ENCODE results near the gene NIN. TPM values are rescaled to one million over a fixed set of nuclear protein-coding genes. Genes with fewer than 3 reads are reported as not detected.
A peak's percentile ranks its signal among the peaks of the same experiment; 100 is the strongest.

NIN gene
- total RNA-seq, 1 donor from 2014 or later, result 45.4 TPM

- H3K9ac ChIP-seq (ENCODE audit: low read length), result no peak overlapping the region
- H3K27me3 ChIP-seq (ENCODE audit: insufficient read depth, low read length), result no peaks in the 10 kb centered on the region
- DNase-seq (ENCODE audit: low read depth) (peak; percentile 22), FAIRE-seq (no peak)
- H2AFZ ChIP-seq (ENCODE audit: low read depth, low read length), result no peak overlapping the region
- H3K27ac Mint-ChIP-seq (ENCODE audit: unreplicated experiment), result no peak overlapping the region
- H3K4me1 ChIP-seq (ENCODE audit: insufficient read depth, low read length), result peaks cover 40% of the 10 kb centered on the region
- H3K9me3 Mint-ChIP-seq (ENCODE audit: unreplicated experiment), result no peaks in the 10 kb centered on the region
- peaks cover 33% of the 10 kb centered on the region for H3K4me1 Mint-ChIP-seq (ENCODE audit: low read depth, unreplicated experiment)
- H3K27ac ChIP-seq (ENCODE audit: low read depth, low read length), result no peak overlapping the region
- H3K4me2 ChIP-seq (ENCODE audit: low read length), result peak overlapping the region; percentile 11
- H3K9me3 ChIP-seq (ENCODE audit: insufficient read depth, low read depth, low read length), result no peaks in the 10 kb centered on the region
- H3K4me3 Mint-ChIP-seq (ENCODE audit: unreplicated experiment), result no peak overlapping the region
- H3K27me3 Mint-ChIP-seq (ENCODE audit: low read depth, unreplicated experiment), result no peaks in the 10 kb centered on the region
- no peak overlapping the region for H3K4me3 ChIP-seq (ENCODE audit: insufficient read depth, low read depth, low read length)
- H3K79me2 ChIP-seq (ENCODE audit: insufficient read depth, low read length), result peaks cover 11% of the 10 kb centered on the region
- peaks cover 5% of the 10 kb centered on the region for H4K20me1 ChIP-seq (ENCODE audit: insufficient read depth, low read length)
- H3K36me3 Mint-ChIP-seq (ENCODE audit: low read depth, unreplicated experiment), result peaks cover 4% of the 10 kb centered on the region
- TF ChIP-seq, protein P1, sequence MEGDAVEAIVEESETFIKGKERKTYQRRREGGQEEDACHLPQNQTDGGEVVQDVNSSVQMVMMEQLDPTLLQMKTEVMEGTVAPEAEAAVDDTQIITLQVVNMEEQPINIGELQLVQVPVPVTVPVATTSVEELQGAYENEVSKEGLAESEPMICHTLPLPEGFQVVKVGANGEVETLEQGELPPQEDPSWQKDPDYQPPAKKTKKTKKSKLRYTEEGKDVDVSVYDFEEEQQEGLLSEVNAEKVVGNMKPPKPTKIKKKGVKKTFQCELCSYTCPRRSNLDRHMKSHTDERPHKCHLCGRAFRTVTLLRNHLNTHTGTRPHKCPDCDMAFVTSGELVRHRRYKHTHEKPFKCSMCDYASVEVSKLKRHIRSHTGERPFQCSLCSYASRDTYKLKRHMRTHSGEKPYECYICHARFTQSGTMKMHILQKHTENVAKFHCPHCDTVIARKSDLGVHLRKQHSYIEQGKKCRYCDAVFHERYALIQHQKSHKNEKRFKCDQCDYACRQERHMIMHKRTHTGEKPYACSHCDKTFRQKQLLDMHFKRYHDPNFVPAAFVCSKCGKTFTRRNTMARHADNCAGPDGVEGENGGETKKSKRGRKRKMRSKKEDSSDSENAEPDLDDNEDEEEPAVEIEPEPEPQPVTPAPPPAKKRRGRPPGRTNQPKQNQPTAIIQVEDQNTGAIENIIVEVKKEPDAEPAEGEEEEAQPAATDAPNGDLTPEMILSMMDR (IDR thresholded peaks at IDR 0.05; ENCODE audit: insufficient read depth, low read depth, low read length), result no peak
- no peak for TF ChIP-seq EZH2 (IDR thresholded peaks at IDR 0.05; ENCODE audit: insufficient read depth, low read length)
- no peaks in the 10 kb centered on the region for H3K36me3 ChIP-seq (ENCODE audit: insufficient read depth, low read length)
Measured at GRCh38 chr14:50800032-50800431, 30.9 kb downstream of the NIN start.

DNA sequence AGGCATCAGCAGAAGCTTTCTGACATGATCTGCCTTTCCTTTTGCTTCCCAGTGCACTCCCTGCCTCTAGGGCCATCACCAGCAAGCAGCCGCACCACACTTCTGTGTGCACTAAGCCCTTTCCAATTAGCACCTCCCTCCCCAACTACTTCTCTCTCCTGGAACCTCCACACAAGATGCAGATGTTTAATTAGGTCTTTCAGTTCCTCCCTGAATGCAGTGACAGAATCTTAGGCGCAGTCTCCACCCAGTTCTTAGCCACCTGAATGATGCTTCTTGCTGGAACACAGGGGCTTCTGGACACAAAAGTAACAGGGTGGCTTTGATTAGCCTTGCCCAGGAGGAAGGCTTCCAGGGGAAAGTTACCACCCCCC is 32.9 kb downstream of the NIN start:
- TF ChIP-seq, protein P1 (IDR thresholded peaks at IDR 0.05; ENCODE audit: insufficient read depth, low read depth, low read length), result no peak
- TF ChIP-seq EZH2 (IDR thresholded peaks at IDR 0.05; ENCODE audit: insufficient read depth, low read length), result no peak
- Histone ChIP-seq H3K79me2 (ENCODE audit: insufficient read depth, low read length) (peaks cover 11% of the 10 kb centered on the region), H3K9ac (ENCODE audit: low read length) (no peak overlapping the region), H4K20me1 (ENCODE audit: insufficient read depth, low read length) (peaks cover 11% of the 10 kb centered on the region), H3K36me3 (ENCODE audit: insufficient read depth, low read length) (no peaks in the 10 kb centered on the region), H3K4me2 (ENCODE audit: low read length) (no peak overlapping the region), H3K27ac (ENCODE audit: low read depth, low read length) (no peak overlapping the region), H3K9me3 (ENCODE audit: insufficient read depth, low read depth, low read length) (no peaks in the 10 kb centered on the region), H3K4me3 (ENCODE audit: insufficient read depth, low read depth, low read length) (no peak overlapping the region), H2AFZ (ENCODE audit: low read depth, low read length) (no peak overlapping the region), H3K4me1 (ENCODE audit: insufficient read depth, low read length) (peaks cover 28% of the 10 kb centered on the region), H3K27me3 (ENCODE audit: insufficient read depth, low read length) (no peaks in the 10 kb centered on the region)
- Mint-ChIP-seq H3K4me3 (ENCODE audit: unreplicated experiment) (no peak overlapping the region), H3K9me3 (ENCODE audit: unreplicated experiment) (no peaks in the 10 kb centered on the region), H3K27me3 (ENCODE audit: low read depth, unreplicated experiment) (no peaks in the 10 kb centered on the region), H3K36me3 (ENCODE audit: low read depth, unreplicated experiment) (peaks cover 4% of the 10 kb centered on the region), H3K4me1 (ENCODE audit: low read depth, unreplicated experiment) (peaks cover 22% of the 10 kb centered on the region), H3K27ac (ENCODE audit: unreplicated experiment) (no peak overlapping the region)
- DNase-seq (ENCODE audit: low read depth), result no peak
- no peak for FAIRE-seq

GRCh38 chr14:50797250-50798047 is 33.5 kb downstream of the NIN start:
- Histone ChIP-seq H3K4me2 (ENCODE audit: low read length) (no peak overlapping the region), H3K9me3 (ENCODE audit: insufficient read depth, low read depth, low read length) (no peaks in the 10 kb centered on the region), H3K4me1 (ENCODE audit: insufficient read depth, low read length) (peaks cover 28% of the 10 kb centered on the region), H3K4me3 (ENCODE audit: insufficient read depth, low read depth, low read length) (no peak overlapping the region), H2AFZ (ENCODE audit: low read depth, low read length) (no peak overlapping the region), H3K27me3 (ENCODE audit: insufficient read depth, low read length) (no peaks in the 10 kb centered on the region), H4K20me1 (ENCODE audit: insufficient read depth, low read length) (peaks cover 11% of the 10 kb centered on the region), H3K36me3 (ENCODE audit: insufficient read depth, low read length) (no peaks in the 10 kb centered on the region), H3K79me2 (ENCODE audit: insufficient read depth, low read length) (peaks cover 11% of the 10 kb centered on the region), H3K27ac (ENCODE audit: low read depth, low read length) (no peak overlapping the region), H3K9ac (ENCODE audit: low read length) (no peak overlapping the region)
- TF ChIP-seq, protein P1 (IDR thresholded peaks at IDR 0.05; ENCODE audit: insufficient read depth, low read depth, low read length), result no peak
- TF ChIP-seq EZH2 (IDR thresholded peaks at IDR 0.05; ENCODE audit: insufficient read depth, low read length), result no peak
- H3K27me3 Mint-ChIP-seq (ENCODE audit: low read depth, unreplicated experiment), result no peaks in the 10 kb centered on the region
- no peak overlapping the region for H3K4me3 Mint-ChIP-seq (ENCODE audit: unreplicated experiment)
- DNase-seq (ENCODE audit: low read depth) (peak; percentile 42), FAIRE-seq (no peak)
- H3K9me3 Mint-ChIP-seq (ENCODE audit: unreplicated experiment), result no peaks in the 10 kb centered on the region
- peaks cover 22% of the 10 kb centered on the region for H3K4me1 Mint-ChIP-seq (ENCODE audit: low read depth, unreplicated experiment)
- H3K36me3 Mint-ChIP-seq (ENCODE audit: low read depth, unreplicated experiment), result peaks cover 4% of the 10 kb centered on the region
- H3K27ac Mint-ChIP-seq (ENCODE audit: unreplicated experiment), result peak overlapping the region; percentile 77

Measured in astrocyte (in vitro differentiated cells and primary cell).